H9 (cell line): ENCODE results near the gene AKAP1. TPM values are rescaled to one million over a fixed set of nuclear protein-coding genes. Genes with fewer than 3 reads are reported as not detected.

Source experiments
- DNase-seq: peaks from one replicate; pipeline ENCODE4 v3.0.0-alpha.2; 2017
- H2AFZ ChIP-seq: one replicate; pipeline ENCODE4 v1.6.1; 2013; ENCODE audit warnings: mild to moderate bottlenecking, low read length, control low read depth, moderate library complexity
- H2AK5ac ChIP-seq: 2 replicates; pipeline ENCODE4 v1.6.1; 2013; ENCODE audit warnings: low read length, control low read depth, mixed read lengths; ENCODE audit not compliant: insufficient read length
- H2BK120ac ChIP-seq: one replicate; pipeline ENCODE4 v1.6.1; 2013; ENCODE audit warnings: low read depth, mild to moderate bottlenecking, low read length, control low read depth, inconsistent platforms; ENCODE audit not compliant: poor library complexity, severe bottlenecking
- H2BK12ac ChIP-seq: 2 replicates; pipeline ENCODE4 v1.6.1; 2013; ENCODE audit warnings: low read length, control low read depth, mixed read lengths, low read depth; ENCODE audit not compliant: insufficient read length
- H2BK15ac ChIP-seq: 2 replicates; pipeline ENCODE4 v1.6.1; 2013; ENCODE audit warnings: low read depth, low read length, control low read depth
- H2BK20ac ChIP-seq: one replicate; pipeline ENCODE4 v1.6.1; 2013; ENCODE audit warnings: low read depth, mild to moderate bottlenecking, low read length, control low read depth, inconsistent platforms; ENCODE audit not compliant: poor library complexity, severe bottlenecking
- H2BK5ac ChIP-seq: 2 replicates; pipeline ENCODE4 v1.6.1; 2013; ENCODE audit warnings: low read length, control low read depth, mixed read lengths; ENCODE audit not compliant: insufficient read length
- H3K14ac ChIP-seq: 2 replicates; pipeline ENCODE4 v1.6.1; 2013; ENCODE audit warnings: low read length, control low read depth; ENCODE audit not compliant: insufficient read depth
- H3K18ac ChIP-seq: 2 replicates; pipeline ENCODE4 v1.6.1; 2013; ENCODE audit warnings: low read depth, mild to moderate bottlenecking, mixed read lengths, low read length, control low read depth; ENCODE audit not compliant: insufficient read length
- H3K23ac ChIP-seq: 2 replicates; pipeline ENCODE4 v1.6.1; 2013; ENCODE audit warnings: low read length, control low read depth, mixed read lengths, low read depth; ENCODE audit not compliant: insufficient read length
- H3K23me2 ChIP-seq: 2 replicates; pipeline ENCODE4 v1.6.1; 2013; ENCODE audit warnings: low read depth, mild to moderate bottlenecking, mixed read lengths, low read length, control low read depth; ENCODE audit not compliant: insufficient read length, poor library complexity, severe bottlenecking
- H3K27ac ChIP-seq: 2 replicates; pipeline ENCODE4 v1.5.1; 2013; ENCODE audit warnings: low read length, control low read depth, mixed read lengths, low read depth; ENCODE audit not compliant: insufficient read length
- H3K27me3 ChIP-seq: 2 replicates; pipeline ENCODE4 v1.6.1; 2013; ENCODE audit warnings: low read length, control low read depth, inconsistent platforms; ENCODE audit not compliant: insufficient read depth
- H3K4ac ChIP-seq: 2 replicates; pipeline ENCODE4 v1.6.1; 2013; ENCODE audit warnings: low read depth, mild to moderate bottlenecking, control low read depth, inconsistent platforms, low read length, moderate library complexity
- H3K4me1 ChIP-seq: 2 replicates; pipeline ENCODE4 v1.6.1; 2013; ENCODE audit warnings: low read length, control low read depth, inconsistent platforms; ENCODE audit not compliant: insufficient read depth
- H3K4me2 ChIP-seq: 2 replicates; pipeline ENCODE4 v1.6.1; 2013; ENCODE audit warnings: low read length, control low read depth, mixed read lengths; ENCODE audit not compliant: insufficient read length, insufficient read depth
- H3K56ac ChIP-seq: 2 replicates; pipeline ENCODE4 v1.6.1; 2013; ENCODE audit warnings: low read depth, mild to moderate bottlenecking, mixed read lengths, low read length, control low read depth; ENCODE audit not compliant: insufficient read length
- H3K79me1 ChIP-seq: 2 replicates; pipeline ENCODE4 v1.6.1; 2013; ENCODE audit warnings: low read depth, mild to moderate bottlenecking, moderate library complexity, low read length, control low read depth, inconsistent platforms; ENCODE audit not compliant: insufficient read depth, poor library complexity, severe bottlenecking
- H3K79me2 ChIP-seq: 2 replicates; pipeline ENCODE4 v1.6.1; 2013; ENCODE audit warnings: low read length, control low read depth, inconsistent platforms; ENCODE audit not compliant: insufficient read depth
- H3K9ac ChIP-seq: 2 replicates; pipeline ENCODE4 v1.6.1; 2013; ENCODE audit warnings: low read length, control low read depth, mixed read lengths; ENCODE audit not compliant: insufficient read length; ENCODE audit errors: extremely low read depth
- H3K9me3 ChIP-seq: one replicate; pipeline ENCODE4 v1.6.1; 2013; ENCODE audit warnings: low read depth, low read length, inconsistent platforms; ENCODE audit not compliant: control insufficient read depth
- H3T11ph ChIP-seq: one replicate; pipeline ENCODE4 v1.6.1; 2013; ENCODE audit warnings: mild to moderate bottlenecking, low read length, control low read depth, inconsistent platforms
- H4K20me1 ChIP-seq: one replicate; pipeline ENCODE4 v1.6.1; 2013; ENCODE audit not compliant: control insufficient read depth, insufficient read length, insufficient read depth
- H4K5ac ChIP-seq: 2 replicates; pipeline ENCODE4 v1.6.1; 2013; ENCODE audit warnings: low read depth, mild to moderate bottlenecking, mixed read lengths, low read length, control low read depth; ENCODE audit not compliant: insufficient read length
- H4K8ac ChIP-seq: replicated peaks from 2 replicates; pipeline ENCODE4 v1.6.1; 2013; ENCODE audit warnings: low read length, control low read depth, mixed read lengths, low read depth; ENCODE audit not compliant: insufficient read length
- H4K91ac ChIP-seq: 2 replicates; pipeline ENCODE4 v1.6.1; 2013; ENCODE audit warnings: low read depth, mild to moderate bottlenecking, moderate library complexity, mixed read lengths, low read length, control low read depth; ENCODE audit not compliant: insufficient read length
- H3K27ac Mint-ChIP-seq, 3 experiments: 2 replicates in 2 of 3; 3 replicates in 1 of 3; pipeline ENCODE4 v1.8.0; 2020 to 2021; ENCODE audit warnings: mixed read lengths in 3 of 3, mild to moderate bottlenecking in 1 of 3, moderate library complexity in 1 of 3
- H3K27me3 Mint-ChIP-seq: 2 replicates; pipeline ENCODE4 v1.8.0; 2021; ENCODE audit warnings: low read depth, mild to moderate bottlenecking, moderate library complexity, mixed read lengths
- H3K36me3 Mint-ChIP-seq, 3 experiments: 2 replicates in 2 of 3; 3 replicates in 1 of 3; pipeline ENCODE4 v1.8.0; 2020 to 2021; ENCODE audit warnings: low read depth in 3 of 3, mixed read lengths in 3 of 3; ENCODE audit not compliant: insufficient read depth in 1 of 3
- H3K4me1 Mint-ChIP-seq, 2 experiments: 2 replicates each; pipeline ENCODE4 v1.8.0; 2020; ENCODE audit warnings: mixed read lengths in 2 of 2
- H3K4me3 Mint-ChIP-seq, 2 experiments: 2 replicates in 1 of 2; 3 replicates in 1 of 2; pipeline ENCODE4 v1.8.0; 2020 to 2021; ENCODE audit warnings: mild to moderate bottlenecking in 2 of 2, mixed read lengths in 2 of 2, moderate library complexity in 1 of 2
- H3K9me3 Mint-ChIP-seq, 2 experiments: 2 replicates in 1 of 2; 3 replicates in 1 of 2; pipeline ENCODE4 v1.8.0; 2020; ENCODE audit warnings: mild to moderate bottlenecking in 2 of 2, mixed read lengths in 2 of 2, moderate library complexity in 1 of 2
- WGBS: extraction: QIAGEN DNeasy Blood & Tissue Kit; methylation state at CpG from one replicate; pipeline ENCODE4 v1.1.7; 2013; ENCODE audit warnings: missing lambda C conversion rate, low lambda C conversion rate, mixed read lengths; ENCODE audit not compliant: insufficient read length; ENCODE audit errors: extremely low coverage; 5-methylcytosine and 5-hydroxymethylcytosine counted together
- long read RNA-seq: library from polyadenylated mRNA; unstranded; transcript quantifications from one replicate; pipeline ENCODE4 v2.0.0, GENCODE V29; 2020
- total RNA-seq: library from RNA; stranded (reverse); gene quantifications from 2 replicates; pipeline ENCODE4 v1.2.1, GENCODE V29; 2021
- TF ChIP-seq, protein P1 (sequence below): fragments of 200-600 bp; sonication (generic); conservative IDR thresholded peaks from 3 replicates; pipeline ENCODE4 v1.8.0; 2021; ENCODE audit warnings: antibody characterized with exemption, mild to moderate bottlenecking

The AKAP1 gene, protein sequence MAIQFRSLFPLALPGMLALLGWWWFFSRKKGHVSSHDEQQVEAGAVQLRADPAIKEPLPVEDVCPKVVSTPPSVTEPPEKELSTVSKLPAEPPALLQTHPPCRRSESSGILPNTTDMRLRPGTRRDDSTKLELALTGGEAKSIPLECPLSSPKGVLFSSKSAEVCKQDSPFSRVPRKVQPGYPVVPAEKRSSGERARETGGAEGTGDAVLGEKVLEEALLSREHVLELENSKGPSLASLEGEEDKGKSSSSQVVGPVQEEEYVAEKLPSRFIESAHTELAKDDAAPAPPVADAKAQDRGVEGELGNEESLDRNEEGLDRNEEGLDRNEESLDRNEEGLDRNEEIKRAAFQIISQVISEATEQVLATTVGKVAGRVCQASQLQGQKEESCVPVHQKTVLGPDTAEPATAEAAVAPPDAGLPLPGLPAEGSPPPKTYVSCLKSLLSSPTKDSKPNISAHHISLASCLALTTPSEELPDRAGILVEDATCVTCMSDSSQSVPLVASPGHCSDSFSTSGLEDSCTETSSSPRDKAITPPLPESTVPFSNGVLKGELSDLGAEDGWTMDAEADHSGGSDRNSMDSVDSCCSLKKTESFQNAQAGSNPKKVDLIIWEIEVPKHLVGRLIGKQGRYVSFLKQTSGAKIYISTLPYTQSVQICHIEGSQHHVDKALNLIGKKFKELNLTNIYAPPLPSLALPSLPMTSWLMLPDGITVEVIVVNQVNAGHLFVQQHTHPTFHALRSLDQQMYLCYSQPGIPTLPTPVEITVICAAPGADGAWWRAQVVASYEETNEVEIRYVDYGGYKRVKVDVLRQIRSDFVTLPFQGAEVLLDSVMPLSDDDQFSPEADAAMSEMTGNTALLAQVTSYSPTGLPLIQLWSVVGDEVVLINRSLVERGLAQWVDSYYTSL
- 61.2 and 65.4 TPM in 2 replicates for total RNA-seq
- long read RNA-seq, transcript AKAP1-202 (11 exons, 3,970 nt), result major isoform, 41 of 89 reads
- long read RNA-seq, partial matches to known transcripts, result 27 of 89 reads
- long read RNA-seq, other reads (novel, unspliced or antisense), result 21 of 89 reads

DNA sequence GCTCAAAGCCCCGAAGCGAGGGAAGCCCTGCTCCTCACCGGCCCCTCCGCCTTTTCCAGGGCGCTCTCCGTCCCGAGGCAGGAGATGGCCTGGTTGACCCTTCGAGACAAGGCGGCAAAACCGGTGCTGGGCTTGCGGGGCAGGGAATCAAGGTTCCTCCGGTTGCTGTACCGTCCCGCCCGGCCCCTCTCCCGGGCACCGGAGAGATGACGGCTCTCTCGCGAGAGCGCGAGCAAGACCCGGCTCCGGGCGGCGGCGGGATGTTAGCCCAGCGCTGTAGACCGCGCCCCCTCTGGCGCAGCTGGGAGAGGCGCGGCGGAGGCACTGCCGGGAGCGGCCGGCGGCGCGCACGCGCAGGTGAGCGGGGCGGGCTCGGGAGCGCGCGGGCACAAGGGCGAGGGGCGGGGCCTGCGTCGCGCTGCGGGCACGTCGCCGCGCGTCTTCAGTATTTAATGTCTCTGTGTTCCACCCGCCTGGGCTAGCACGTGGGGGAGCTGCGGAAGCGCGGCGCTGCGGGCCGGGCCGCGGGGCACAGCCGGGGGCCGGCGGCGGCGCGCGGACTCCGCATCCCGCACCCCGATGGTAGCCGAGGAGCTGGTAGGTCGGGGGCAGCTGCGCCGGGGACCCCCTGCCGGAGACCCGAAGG, at the start of gene AKAP1:
Gene AKAP1 (plus strand): TSS at position 445 of the 646 bp plus-strand sequence. CDS start 20,219 bp downstream, outside the sequence.
- Histone ChIP-seq H3K23me2 (peaks cover 10% of the 10 kb centered on the region), H2BK20ac (no peak within 1 kb of the TSS), H3K79me1 (peaks cover 6% of the 10 kb centered on the region), H2BK15ac (no peak within 1 kb of the TSS), H2BK120ac (no peak within 1 kb of the TSS), H3K9ac (peak within 1 kb of the TSS; percentile 97), H2BK12ac (no peak within 1 kb of the TSS), H3K9me3 (no peaks in the 10 kb centered on the region), H3K27me3 (no peaks in the 10 kb centered on the region), H4K91ac (no peak within 1 kb of the TSS), H3K27ac (peak within 1 kb of the TSS; percentile 53), H3K18ac (peak within 1 kb of the TSS; percentile 96), H3K79me2 (peaks cover 29% of the 10 kb centered on the region; the same call in 1 of the 2 replicates), H4K5ac (no peak within 1 kb of the TSS), H3K4me1 (peaks cover 7% of the 10 kb centered on the region), H4K8ac (no peak within 1 kb of the TSS), H2BK5ac (peak within 1 kb of the TSS; percentile 80), H3K56ac (no peak within 1 kb of the TSS), H4K20me1 (no peaks in the 10 kb centered on the region), H3K14ac (peak within 1 kb of the TSS; percentile 98), H3K4ac (no peak within 1 kb of the TSS), H2AK5ac (no peak within 1 kb of the TSS), H3K23ac (no peak within 1 kb of the TSS), H3T11ph (no peak within 1 kb of the TSS), H3K4me2 (peak within 1 kb of the TSS; percentile 95), H2AFZ (peak within 1 kb of the TSS; percentile 76)
- no CpG with 5 or more reads among the region's 85 CpGs for WGBS
- Mint-ChIP-seq H3K36me3 (no peaks in the 10 kb centered on the region), H3K9me3 (no peaks in the 10 kb centered on the region), H3K4me1 (peaks cover 48 to 62% of the 10 kb centered on the region in 2 experiments), H3K27me3 (no peaks in the 10 kb centered on the region), H3K4me3 (peak within 1 kb of the TSS; percentile 84 to 90), H3K27ac (peak within 1 kb of the TSS; percentile 85 to 98 (median 89))
- DNase-seq, result peak; percentile 99
- TF ChIP-seq, protein P1, sequence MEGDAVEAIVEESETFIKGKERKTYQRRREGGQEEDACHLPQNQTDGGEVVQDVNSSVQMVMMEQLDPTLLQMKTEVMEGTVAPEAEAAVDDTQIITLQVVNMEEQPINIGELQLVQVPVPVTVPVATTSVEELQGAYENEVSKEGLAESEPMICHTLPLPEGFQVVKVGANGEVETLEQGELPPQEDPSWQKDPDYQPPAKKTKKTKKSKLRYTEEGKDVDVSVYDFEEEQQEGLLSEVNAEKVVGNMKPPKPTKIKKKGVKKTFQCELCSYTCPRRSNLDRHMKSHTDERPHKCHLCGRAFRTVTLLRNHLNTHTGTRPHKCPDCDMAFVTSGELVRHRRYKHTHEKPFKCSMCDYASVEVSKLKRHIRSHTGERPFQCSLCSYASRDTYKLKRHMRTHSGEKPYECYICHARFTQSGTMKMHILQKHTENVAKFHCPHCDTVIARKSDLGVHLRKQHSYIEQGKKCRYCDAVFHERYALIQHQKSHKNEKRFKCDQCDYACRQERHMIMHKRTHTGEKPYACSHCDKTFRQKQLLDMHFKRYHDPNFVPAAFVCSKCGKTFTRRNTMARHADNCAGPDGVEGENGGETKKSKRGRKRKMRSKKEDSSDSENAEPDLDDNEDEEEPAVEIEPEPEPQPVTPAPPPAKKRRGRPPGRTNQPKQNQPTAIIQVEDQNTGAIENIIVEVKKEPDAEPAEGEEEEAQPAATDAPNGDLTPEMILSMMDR, result peak; percentile 22; the same call in 1 of the 3 replicates
